H54 (cell line): ENCODE results near the gene TENM3.
A peak's percentile ranks its signal among the peaks of the same experiment; 100 is the strongest.

Experiments
- DNase-seq: peaks from one replicate; pipeline ENCODE4 v3.0.0; 2011; ENCODE audit warnings: low spot score, mixed read lengths; ENCODE audit not compliant: insufficient read length
- FAIRE-seq: peaks from 3 replicates; lab custom pipeline; 2011; peaks lifted over from hg19 to GRCh38; lab: Jason Lieb, UNC
- POLR2A ChIP-seq: IDR thresholded peaks from 2 replicates; pipeline ENCODE4 v1.6.1; 2011; ENCODE audit warnings: low read depth, mild to moderate bottlenecking, low read length

The TENM3 gene

GRCh38 chr4:182799515-182800215 lies 556.5 kb downstream of the TENM3 start:
- DNase-seq (no peak), FAIRE-seq (no peak)
- TF ChIP-seq POLR2A, result no peak

GRCh38 chr4:182800216-182800515 lies 557.0 kb downstream of the TENM3 start:
- no peak for DNase-seq
- no peak for FAIRE-seq
- no peak for TF ChIP-seq POLR2A

GRCh38 chr4:182801636-182802035 lies 558.4 kb downstream of the TENM3 start:
- no peak for TF ChIP-seq POLR2A

GRCh38 chr4:182802621-182803020 lies 559.4 kb downstream of the TENM3 start:
- TF ChIP-seq POLR2A, result no peak
- DNase-seq, result no peak
- no peak for FAIRE-seq

More at GRCh38 chr4:182801636-182802035, 558.4 kb downstream of the TENM3 start:
- FAIRE-seq (no peak), DNase-seq (no peak)

GRCh38 chr4:182803235-182803634 lies 560.0 kb downstream of the TENM3 start:
- no peak for DNase-seq
- no peak for TF ChIP-seq POLR2A
- FAIRE-seq, result no peak

- FAIRE-seq (no peak), DNase-seq (no peak)
- TF ChIP-seq POLR2A, result no peak
Observed at GRCh38 chr4:182804131-182804530, 560.9 kb downstream of the TENM3 start.

GRCh38 chr4:182805321-182805720 lies 562.1 kb downstream of the TENM3 start:
- no peak for TF ChIP-seq POLR2A
- DNase-seq, result no peak
- FAIRE-seq, result no peak

GRCh38 chr4:182805750-182806149 lies 562.5 kb downstream of the TENM3 start:
- FAIRE-seq (no peak), DNase-seq (no peak)
- no peak for TF ChIP-seq POLR2A

- TF ChIP-seq POLR2A, result no peak
- FAIRE-seq (no peak), DNase-seq (peak; percentile 53)
Observed at GRCh38 chr4:182806259-182807252, 563.4 kb downstream of the TENM3 start.

GRCh38 chr4:182807346-182807745 lies 564.1 kb downstream of the TENM3 start:
- DNase-seq (no peak), FAIRE-seq (no peak)
- TF ChIP-seq POLR2A, result no peak

- TF ChIP-seq POLR2A, result no peak
- FAIRE-seq (no peak), DNase-seq (no peak)
Observed at GRCh38 chr4:182807767-182808548, 564.8 kb downstream of the TENM3 start.

- no peak for FAIRE-seq
- peak; percentile 27; the same call in 1 of the 2 replicates for TF ChIP-seq POLR2A
- DNase-seq, result peak; percentile 76
Observed at GRCh38 chr4:182808673-182809416, 565.6 kb downstream of the TENM3 start.

GRCh38 chr4:182809417-182810102 lies 566.4 kb downstream of the TENM3 start:
- TF ChIP-seq POLR2A, result no peak
- FAIRE-seq (no peak), DNase-seq (no peak)
